Hepatic stellate cell (primary cell): ENCODE measurements around the gene SLC5A10.

ENCODE experiments used
- DNase-seq: peaks from one replicate; pipeline ENCODE4 v3.0.0; 2011; ENCODE audit warnings: low spot score

The SLC5A10 gene

DNA sequence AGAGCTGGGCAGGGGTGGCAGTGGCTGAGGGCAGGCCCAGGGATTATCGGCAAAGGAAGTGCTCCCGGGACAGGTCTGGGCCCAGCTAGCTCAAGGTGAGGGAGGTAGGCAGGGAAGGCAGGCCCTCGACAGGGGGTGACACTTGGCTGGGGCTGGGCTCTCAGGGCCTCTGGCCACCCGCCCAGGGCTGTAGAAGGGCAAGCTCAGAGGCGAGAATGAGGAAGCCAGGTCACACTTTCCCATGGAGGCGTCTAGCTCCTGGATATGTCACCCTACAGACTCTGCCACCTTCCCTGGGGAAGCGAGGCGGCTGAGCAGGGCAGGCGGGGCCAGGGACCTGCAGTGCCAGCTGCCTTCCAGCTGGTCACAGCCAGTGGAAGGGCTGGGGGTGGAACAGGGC lies 33.5 kb downstream of the SLC5A10 start:
- DNase-seq, result no peak

- no peak for DNase-seq
Observed at GRCh38 chr17:18986541-18987229, 34.7 kb downstream of the SLC5A10 start.

DNA sequence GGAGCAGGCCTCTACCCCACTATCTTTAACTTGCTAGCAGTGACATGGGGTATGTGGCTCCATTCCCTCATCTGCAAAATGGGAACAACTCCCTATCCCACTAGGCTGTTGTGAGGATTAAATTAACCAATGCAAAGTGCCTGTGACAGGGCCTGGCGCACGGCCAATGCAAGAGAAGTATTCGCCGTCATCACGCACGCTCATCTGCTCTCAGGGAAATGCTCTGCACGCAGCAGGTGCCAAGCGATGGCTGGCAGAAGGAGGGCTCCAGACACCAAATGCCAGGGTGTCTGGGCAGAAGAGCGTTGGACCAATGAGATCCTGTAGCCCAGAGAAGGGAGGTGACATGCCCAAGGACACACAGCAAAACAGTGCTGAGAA lies 35.3 kb downstream of the SLC5A10 start:
- DNase-seq, result no peak

DNA sequence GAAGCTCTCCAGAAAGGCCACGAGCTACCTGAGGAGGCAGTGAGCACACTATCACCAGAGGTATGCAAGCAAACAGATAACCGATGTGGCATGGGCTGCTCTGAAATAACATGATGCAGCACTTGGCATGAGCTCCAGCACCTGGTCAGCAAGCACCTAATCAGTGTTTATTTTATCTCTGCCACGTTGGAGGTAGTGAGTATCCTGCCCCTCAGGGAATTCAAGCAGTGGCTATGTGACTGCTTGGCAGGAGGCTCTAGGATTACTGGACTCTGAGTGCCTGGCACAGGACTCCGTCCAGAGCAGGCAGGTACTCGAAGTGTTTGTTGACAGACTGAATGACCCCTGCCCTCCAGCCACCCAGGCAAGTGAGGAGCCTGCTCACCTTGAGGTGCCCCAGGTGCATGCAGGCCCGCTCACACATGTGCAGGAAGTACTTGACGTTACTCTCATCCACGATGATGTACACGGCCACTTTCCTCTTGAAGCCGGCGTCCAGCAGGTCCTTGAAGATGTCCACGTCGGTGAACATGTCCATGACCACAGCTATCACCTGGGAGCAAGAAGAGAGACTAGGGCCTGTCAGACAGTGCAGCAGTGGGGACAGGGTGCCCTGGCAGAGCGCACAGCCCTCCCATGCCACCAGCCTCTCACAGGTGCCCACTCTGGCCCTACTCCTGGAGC lies 36.0 kb downstream of the SLC5A10 start:
- DNase-seq, result no peak

- DNase-seq, result no peak
Observed at GRCh38 chr17:18988546-18989173, 36.7 kb downstream of the SLC5A10 start.

DNA sequence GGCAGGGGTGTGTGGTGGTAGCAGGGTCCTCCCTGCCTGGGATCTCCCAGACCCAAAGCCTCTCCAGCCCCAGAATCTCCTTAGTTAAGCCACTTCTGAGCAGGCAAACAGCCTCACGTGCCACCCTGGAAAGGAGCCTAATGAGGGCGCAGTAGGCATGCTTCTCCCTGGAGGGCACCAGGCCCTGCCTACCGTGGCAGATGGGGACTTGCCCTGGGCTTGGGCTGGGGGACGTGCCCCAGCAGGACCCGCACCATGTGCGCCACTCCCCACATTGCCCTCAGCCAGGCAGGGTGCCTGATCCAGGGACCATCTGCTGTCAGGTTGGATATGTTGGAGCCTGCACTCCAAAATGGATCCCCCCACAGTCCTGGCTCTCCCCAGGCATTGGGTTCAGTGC lies 38.4 kb downstream of the SLC5A10 start:
- DNase-seq, result no peak

GRCh38 chr17:18991531-18992315 lies 39.8 kb downstream of the SLC5A10 start:
- DNase-seq, result no peak

- no peak for DNase-seq
Observed at GRCh38 chr17:18992454-18993130, 40.6 kb downstream of the SLC5A10 start.

GRCh38 chr17:18993905-18994526 lies 42.1 kb downstream of the SLC5A10 start:
- DNase-seq, result no peak

DNA sequence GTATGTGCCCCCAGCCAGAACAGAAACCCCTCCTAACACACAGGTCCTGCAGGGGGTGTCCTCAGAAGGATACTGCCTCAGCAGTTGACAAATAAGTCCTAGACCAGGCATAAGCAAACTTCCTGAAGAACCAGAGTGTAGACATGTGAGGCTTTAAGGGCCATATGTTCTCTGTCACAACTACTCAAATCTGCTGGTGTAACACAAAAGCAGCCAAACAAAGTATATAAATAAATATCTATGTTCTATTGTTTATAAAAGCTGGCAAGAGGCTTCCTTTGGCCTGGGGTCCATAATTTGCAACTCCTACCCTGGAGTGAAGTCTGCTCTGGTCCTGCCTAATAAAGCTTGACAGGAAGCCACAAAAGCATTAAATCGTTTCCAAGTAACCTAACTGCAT lies 42.7 kb downstream of the SLC5A10 start:
- no peak for DNase-seq

DNA sequence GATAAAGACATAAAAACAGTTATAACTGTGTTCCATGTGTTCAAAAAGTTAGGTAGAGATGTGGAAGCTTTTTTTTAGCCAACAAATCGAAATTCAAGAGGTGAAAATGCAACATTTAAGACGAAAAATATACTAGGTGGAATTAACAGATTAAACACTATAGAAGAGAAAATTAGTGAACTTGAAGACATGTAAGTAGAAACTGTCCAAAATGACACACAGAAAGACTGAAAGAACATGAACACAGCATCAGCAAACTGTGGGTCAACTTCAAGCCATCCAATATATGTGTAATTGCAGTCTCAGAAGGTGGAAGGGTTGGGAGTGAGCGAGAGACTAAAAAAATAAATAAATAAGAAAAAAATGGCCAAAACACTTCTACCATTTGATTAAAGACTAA lies 43.3 kb downstream of the SLC5A10 start:
- no peak for DNase-seq

DNA sequence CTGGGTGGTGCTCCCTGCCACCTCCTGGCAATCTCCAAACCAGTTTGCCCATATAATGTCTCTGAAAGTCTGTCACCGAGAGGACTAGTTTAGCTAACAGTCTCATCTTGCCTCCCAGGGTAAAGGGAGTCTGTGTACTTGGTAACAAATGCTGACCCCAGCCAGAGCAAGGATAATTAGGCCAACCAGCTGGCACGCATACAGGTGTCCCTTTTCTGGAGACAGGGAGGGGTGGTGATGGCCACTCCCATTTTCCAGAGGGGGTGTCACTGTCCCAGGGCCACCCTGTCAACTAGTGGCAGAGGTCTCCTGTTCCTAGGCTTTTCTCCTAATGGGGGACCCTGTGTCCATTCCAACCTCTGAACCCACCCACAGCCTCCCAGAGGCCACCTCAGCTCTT lies 44.5 kb downstream of the SLC5A10 start:
- DNase-seq, result no peak

DNA sequence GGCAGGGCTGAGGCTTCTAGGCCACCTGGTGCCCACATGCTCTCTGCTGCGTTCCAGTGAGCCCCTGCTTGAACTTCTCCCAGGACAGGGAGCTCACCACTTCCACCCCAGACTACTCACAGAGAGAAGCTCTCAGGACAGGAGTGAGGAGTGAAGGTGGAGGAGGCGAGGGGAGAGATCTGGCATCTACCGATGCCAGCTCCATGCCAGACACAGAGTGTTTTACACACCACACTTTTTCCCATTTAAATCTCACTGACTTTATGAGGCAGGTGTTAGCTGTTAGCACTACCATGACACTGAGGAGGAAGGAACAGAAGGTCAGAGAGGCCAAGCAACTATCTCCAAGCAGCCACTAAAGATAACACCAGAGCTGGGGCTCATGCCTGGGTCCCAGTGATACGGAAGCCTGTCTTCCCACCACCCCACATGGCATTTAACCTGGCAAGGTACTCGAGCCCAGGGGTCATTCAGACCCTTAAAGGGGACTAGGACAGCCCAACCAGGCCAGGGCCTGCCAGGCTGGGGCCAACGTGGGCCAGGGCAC lies 45.8 kb downstream of the SLC5A10 start:
- DNase-seq, result no peak

DNA sequence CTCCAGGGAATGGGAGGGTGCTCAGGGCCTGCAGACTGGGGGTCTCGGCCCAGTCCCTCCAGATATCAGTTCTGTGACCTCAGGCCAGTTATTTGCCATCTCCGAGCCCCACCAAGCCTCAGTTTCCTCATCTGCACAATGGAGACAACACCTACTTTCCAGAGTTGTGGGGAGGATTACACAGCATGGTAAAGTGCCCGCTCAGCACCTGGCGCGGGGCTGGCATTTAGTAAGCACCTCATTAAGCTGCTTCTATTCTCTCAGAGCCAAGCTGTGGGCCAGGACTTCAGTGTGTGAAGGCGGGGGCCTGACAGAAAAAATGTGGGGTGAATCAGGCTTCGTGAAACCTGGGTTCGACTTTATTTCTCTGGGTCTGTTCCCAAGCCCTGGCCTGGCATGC lies 47.4 kb downstream of the SLC5A10 start:
- DNase-seq, result no peak

GRCh38 chr17:18999911-19000310 lies 47.9 kb downstream of the SLC5A10 start:
- DNase-seq, result no peak

DNA sequence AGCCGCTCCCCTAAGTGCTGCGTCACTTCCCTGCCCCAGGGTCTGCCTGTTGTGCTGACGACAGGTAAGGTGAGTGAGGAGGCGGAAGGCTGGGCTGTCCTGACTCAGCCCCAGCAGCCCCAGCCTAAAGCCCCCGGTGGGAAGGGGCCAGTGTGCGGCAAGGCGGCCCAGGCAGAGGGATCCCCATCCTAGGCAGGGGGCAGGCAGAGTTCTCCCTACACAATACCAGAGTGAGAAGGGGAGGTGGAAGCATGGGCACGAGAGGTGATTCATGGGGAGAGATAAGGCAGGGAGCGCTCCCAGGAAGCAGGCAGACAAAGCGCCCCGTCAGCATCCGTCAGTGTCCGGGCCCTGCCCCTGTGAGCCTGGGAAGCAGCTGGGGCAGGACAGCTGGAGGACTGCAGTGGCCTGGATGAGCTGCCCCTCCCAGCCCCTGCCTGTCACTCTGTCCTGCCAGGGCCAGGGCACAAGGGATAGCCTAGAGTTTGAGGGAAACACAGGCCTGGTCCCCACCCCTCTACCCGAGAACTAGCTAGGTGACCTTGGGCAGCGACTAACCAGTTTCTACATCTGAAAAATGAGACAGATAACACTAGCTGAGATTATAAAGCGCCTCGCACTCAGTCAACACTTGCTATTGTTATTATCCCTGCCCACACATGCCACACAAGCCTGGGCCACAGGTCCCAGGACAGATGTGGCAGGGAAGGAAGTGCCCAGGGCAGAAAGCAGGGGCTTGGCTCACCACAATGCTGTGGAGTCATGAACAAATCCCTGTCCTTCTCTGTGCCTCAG lies 48.8 kb downstream of the SLC5A10 start:
- no peak for DNase-seq

- no peak for DNase-seq
Observed at GRCh38 chr17:19001907-19002590, 50.1 kb downstream of the SLC5A10 start.

DNA sequence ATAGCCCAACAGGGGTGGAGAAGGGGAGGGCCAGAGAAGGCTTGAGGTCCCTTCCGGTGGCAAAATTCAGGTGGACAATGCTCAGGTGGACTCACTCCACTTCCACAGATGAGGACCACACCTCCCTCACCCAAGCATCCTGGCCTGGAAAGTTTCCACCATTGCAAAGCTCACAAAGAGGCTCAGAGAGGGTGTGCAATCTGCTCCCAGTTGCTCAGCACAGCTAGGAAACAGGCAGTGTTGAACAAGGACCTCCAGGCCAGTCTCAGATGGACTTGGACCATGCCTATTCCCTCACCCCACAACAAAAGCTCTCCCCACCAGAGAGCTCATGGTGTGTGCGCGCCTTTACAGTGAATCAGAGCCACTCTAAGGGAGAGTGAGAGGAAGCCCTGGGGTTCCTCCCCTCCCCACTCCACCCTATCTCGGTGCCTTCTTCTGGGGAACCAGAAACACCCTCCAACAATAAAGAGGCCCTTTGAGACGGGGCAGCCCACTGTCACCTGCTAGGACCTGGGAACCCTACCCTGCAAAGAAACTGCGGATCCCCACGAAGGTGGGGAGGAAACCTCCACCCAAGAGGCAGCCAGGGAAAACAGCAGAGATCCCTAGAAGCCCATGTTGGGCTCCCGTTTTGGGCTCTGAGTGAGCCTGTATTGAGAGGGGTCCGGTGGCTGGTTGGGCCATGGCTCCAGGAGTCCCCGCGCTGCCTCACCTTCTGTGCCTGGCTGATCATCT lies 51.0 kb downstream of the SLC5A10 start:
- DNase-seq, result no peak
